ENCODE results near the gene SLC13A5. TPM values are rescaled to one million over a fixed set of nuclear protein-coding genes. Genes with fewer than 3 reads are reported as not detected.
"Not testable (repeated sequence)": the region's sequence is repeated elsewhere in the genome, so short reads cannot be mapped to it uniquely, and the experiment has no call there.

SLC13A5 gene
- total RNA-seq, 4 donors from 2014 or later: 0.25 TPM; not detected in 3

- ATAC-seq (ENCODE audit: low FRiP score) (no peak), DNase-seq (ENCODE audit: low spot score) (no peak)
- TF ChIP-seq, protein P1, sequence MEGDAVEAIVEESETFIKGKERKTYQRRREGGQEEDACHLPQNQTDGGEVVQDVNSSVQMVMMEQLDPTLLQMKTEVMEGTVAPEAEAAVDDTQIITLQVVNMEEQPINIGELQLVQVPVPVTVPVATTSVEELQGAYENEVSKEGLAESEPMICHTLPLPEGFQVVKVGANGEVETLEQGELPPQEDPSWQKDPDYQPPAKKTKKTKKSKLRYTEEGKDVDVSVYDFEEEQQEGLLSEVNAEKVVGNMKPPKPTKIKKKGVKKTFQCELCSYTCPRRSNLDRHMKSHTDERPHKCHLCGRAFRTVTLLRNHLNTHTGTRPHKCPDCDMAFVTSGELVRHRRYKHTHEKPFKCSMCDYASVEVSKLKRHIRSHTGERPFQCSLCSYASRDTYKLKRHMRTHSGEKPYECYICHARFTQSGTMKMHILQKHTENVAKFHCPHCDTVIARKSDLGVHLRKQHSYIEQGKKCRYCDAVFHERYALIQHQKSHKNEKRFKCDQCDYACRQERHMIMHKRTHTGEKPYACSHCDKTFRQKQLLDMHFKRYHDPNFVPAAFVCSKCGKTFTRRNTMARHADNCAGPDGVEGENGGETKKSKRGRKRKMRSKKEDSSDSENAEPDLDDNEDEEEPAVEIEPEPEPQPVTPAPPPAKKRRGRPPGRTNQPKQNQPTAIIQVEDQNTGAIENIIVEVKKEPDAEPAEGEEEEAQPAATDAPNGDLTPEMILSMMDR (IDR thresholded peaks at IDR 0.05): no peak
Observed at GRCh38 chr17:6667516-6667915, 45.7 kb downstream of the SLC13A5 start.

DNA sequence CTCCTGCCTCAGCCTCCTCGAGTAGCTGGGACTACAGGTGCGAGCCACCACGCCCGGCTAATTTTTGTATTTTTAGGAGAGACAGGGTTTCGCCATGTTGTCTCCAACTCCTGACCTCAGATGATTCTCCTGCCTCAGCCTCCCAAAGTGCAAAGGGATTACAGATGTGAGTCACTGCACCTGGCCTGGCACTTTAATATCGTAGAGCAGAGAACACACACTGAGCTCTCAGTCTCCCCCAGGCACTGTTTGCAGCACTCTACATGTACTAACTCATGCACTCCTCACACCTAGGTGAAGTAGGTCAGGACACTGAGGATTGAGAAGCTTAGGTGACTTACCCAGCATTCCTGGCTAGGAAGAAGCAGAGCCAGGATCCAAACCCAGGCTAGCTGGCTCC, 46.6 kb downstream of the SLC13A5 start:
- ATAC-seq (ENCODE audit: low FRiP score): no peak
- no peak for DNase-seq (ENCODE audit: low spot score)
- TF ChIP-seq, protein P1 (IDR thresholded peaks at IDR 0.05): no peak

- peak; percentile 86 for ATAC-seq (ENCODE audit: low FRiP score)
- no peak for DNase-seq (ENCODE audit: low spot score)
- TF ChIP-seq, protein P1 (IDR thresholded peaks at IDR 0.05): peak in 1 of 3 donors; percentile 39
Observed at GRCh38 chr17:6666077-6666521, 47.1 kb downstream of the SLC13A5 start.

DNA sequence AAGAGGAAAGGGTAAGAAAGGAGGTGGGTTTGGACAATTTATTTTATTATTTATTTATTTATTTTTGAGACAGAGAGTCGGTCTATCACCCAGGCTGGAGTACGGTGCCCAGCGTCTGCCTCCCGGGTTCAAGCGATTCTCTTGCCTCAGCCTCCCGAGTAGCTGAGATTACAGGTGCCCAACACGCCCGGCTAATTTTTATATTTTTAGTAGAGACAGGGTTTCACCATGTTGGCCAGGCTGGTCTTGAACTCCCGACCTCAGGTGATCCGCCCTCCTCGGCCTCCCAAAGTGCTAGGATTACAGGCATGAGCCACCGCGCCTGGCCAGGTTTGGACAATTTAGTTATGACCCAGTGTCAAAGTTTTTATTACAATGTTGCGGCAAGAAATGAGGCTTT, 50.0 kb downstream of the SLC13A5 start:
- not testable (repeated sequence) for DNase-seq (ENCODE audit: low spot score)

GRCh38 chr17:6661464-6661848, 51.7 kb downstream of the SLC13A5 start:
- TF ChIP-seq, protein P1 (IDR thresholded peaks at IDR 0.05): no peak
- DNase-seq (ENCODE audit: low spot score): no peak
- no peak for ATAC-seq (ENCODE audit: low FRiP score)

More for the DNA sequence above, 50.0 kb downstream of the SLC13A5 start:
- not testable (repeated sequence) for ATAC-seq (ENCODE audit: low FRiP score)

- ATAC-seq (ENCODE audit: low FRiP score): no peak
- no peak for DNase-seq (ENCODE audit: low spot score)
- TF ChIP-seq, protein P1 (IDR thresholded peaks at IDR 0.05): no peak
Observed at GRCh38 chr17:6660805-6661463, 52.2 kb downstream of the SLC13A5 start.

DNA sequence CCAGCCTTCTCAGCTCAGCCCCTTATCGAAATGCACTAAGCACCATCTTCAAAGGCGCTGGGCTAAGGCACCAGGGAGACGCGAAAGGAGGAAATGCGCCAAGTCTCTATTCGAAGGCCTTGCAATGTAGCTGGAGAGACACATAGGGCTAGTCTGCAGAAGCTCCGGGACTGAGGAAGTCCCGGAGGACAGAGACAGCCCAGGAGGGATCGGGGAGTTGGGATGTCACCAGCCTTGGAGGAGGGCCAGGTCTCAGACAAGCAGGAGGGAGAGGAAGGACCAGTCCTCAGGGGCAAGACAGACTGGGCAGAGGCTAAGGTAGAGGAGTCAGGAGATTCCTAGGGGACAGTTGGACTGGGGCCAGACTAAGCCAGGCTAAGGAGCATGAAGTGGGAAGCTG, 53.1 kb downstream of the SLC13A5 start:
- DNase-seq (ENCODE audit: low spot score) (no peak), ATAC-seq (ENCODE audit: low FRiP score) (no peak)
- TF ChIP-seq, protein P1 (IDR thresholded peaks at IDR 0.05): no peak

DNA sequence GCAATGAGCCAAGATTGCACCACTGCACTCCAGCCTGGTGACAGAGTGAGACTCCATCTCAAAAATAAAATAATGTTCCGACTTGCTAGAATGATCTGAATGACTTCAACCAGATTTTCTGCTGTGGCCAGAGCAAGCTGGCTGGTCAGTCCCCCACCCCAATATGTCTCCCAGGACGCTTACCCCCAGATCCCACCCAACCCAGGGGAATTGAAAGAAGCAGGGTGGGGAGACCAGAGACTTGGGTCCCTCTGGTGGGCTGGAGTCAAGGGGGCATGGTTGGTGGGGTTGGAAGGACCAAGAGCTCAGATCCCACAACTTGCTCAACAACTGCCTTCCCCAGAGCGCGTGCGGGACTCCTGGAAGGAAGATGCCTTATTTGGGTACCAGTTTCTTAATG, 54.8 kb downstream of the SLC13A5 start:
- not testable (repeated sequence) for DNase-seq (ENCODE audit: low spot score); ATAC-seq (ENCODE audit: low FRiP score)
